ENCODE data around the gene PLEKHA7.
"Not testable (repeated sequence)": the region's sequence is repeated elsewhere in the genome, so short reads cannot be mapped to it uniquely, and the experiment has no call there.

The PLEKHA7 gene

DNA sequence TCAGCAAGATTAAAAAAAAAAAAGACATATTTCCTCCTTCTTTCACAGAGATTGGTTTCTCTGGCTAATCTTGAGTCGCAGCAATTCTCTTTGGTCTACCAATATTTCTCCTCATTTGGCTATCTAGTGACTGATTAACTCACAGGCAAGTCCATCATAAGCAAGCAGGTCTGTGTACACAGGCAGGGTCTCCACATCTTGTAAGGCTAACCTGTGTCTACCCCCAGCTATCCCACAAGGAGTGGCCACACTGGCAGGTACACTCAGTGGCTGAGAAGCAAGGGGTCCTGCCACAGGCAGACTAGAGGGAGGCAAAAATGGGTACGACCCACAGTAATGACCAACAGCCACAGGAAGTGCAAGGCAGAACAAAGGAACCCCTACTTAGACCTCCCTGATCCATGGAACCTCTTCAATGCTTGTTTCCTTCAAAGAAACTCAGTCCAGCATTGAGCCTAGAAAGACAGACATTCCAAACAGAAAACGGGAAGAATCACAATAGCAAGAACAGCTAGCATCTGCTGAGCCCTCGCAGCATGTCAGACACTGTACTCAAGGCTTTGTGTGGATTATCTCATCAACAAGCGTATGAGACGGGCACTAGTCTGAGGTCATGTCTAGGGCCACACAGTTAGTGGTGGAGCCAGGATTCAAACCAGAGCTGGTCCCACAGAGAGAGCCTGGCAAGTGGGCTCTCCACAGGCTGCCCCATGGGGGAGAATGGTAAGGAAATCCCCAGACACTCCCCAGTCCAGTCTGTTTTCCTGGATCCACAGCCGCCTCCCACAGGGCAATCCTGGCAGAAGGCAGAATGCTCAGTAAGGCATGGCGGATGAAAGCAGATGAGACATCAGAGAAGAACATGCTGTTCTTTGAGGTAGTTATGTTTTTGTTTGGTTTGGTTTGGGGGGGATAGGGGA lies 34.3 kb downstream of the PLEKHA7 start:
- peak; percentile 35 for DNase-seq (ENCODE audit: low read depth, low spot score)

DNA sequence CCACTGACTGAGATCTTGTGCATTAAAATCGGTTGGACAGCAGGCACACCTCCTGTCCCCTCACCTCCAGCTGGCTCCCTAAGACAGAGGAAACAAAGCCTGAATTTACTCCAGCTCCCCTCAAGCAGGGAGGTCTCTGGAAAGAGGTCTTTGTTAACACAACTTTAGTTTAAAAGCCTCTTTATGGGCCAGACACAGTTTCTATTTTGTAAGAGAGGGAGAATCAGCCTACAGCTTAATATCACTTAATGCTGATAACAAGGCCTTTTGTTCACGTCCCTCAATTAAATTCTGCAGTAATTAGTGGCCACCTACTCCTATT lies 36.3 kb downstream of the PLEKHA7 start:
- DNase-seq (ENCODE audit: low read depth, low spot score): no peak

DNA sequence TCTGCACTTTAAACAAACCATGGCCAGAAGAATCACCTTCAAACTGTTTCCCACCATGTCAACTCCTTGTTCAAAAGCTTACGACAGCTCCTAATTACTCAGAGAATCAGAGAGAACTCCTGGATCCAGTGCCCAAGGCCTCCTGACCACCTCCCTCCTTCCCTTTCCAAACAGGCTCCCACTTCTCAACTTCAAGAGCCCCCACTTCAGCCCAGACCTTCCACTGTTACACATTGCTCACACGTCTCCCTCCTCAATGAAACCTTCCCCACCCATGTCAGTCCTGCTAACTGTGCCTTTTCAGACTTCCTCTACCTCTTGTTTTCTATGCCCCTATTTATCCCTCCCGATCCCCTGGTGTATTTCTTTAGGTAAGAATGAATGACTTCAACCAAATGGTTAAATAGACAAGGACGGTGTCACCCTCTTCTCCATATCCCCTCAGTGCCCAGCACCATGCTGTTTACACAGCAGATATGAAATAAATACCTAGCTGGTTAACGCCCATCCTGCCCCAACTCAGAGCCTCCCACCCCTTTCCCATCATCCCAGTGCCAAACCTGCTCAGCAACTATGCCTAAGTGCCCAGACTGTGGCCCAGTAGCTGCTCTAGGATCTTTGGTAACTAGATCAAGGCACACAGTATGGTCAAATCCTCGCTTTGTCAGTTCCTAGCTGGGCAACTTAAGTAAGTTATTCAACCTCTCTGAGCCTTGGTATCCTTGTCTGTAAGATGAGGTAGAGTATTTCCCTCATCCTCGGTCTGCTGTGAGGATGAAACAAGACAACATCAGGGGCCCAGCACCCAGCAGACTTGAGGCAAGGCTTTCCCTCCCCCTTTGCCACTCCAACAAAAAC lies 36.8 kb downstream of the PLEKHA7 start:
- no peak for DNase-seq (ENCODE audit: low read depth, low spot score)

DNA sequence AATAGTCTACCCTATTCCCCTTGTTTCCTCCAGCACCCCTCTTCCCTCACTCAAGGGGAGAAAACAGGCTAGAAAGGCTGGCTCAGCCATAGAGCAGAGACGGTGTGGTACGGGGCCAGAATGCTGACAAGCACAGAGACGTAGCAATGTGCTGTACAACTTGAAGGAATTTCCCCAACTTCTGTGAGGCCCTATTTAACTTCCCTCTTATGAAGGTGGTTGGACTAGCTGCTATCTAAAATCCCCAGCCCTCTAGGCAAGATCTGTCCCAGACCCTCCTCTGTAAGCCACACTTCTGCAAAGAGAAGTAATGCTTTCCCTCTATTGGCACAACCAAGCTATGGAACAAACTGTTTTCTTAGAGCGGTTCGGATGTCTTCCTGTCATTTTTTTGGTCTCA lies 37.8 kb downstream of the PLEKHA7 start:
- no peak for DNase-seq (ENCODE audit: low read depth, low spot score)

DNA sequence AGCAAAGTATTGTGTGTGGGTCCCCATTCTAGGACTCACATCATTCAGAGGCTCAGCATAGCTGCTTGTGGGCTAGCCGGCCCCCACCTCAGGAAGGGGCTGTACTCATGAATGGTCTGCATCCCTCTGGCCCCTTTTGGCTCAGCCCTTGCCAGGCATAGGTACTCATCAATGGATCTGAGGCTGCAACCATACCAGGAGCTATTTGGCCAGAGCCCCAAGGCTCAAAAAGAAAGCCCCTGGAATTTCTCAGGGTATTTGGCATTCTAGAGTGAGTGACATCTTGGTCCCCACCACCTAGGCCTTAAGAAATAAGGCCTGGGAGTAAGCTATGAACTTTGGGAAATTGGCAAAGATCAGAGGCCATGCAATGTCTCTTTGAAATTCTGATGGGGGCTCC lies 38.3 kb downstream of the PLEKHA7 start:
- DNase-seq (ENCODE audit: low read depth, low spot score): no peak

DNA sequence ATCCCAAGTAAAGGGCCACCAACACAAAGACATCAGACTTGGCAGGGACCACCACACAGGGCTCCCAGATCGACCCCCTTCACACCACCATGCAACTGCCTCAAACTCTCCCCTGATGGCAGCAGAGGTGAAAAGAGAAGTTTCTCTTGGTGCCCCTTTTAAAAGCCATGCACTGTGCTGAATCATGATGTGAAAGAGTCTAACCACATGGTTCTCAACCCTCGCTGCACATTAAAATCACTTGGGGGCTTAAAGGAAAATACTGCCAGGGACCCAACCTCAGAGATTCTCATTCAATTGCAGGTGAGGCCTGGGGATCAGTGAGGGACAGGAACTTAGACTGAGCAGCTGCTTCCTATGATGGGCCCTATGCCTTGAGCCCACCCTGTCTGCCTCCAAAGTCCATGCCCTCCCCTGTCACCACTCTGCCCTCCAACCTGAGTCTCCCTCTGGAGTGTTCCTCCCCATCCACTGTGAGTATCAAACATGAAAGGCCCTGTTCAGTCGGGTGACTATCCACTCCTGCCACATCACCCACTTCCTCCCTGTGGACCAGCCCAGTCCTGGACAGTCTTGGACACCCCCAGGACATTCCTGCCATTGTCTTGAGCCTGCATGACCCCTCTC lies 40.8 kb downstream of the PLEKHA7 start:
- DNase-seq (ENCODE audit: low read depth, low spot score): no peak

DNA sequence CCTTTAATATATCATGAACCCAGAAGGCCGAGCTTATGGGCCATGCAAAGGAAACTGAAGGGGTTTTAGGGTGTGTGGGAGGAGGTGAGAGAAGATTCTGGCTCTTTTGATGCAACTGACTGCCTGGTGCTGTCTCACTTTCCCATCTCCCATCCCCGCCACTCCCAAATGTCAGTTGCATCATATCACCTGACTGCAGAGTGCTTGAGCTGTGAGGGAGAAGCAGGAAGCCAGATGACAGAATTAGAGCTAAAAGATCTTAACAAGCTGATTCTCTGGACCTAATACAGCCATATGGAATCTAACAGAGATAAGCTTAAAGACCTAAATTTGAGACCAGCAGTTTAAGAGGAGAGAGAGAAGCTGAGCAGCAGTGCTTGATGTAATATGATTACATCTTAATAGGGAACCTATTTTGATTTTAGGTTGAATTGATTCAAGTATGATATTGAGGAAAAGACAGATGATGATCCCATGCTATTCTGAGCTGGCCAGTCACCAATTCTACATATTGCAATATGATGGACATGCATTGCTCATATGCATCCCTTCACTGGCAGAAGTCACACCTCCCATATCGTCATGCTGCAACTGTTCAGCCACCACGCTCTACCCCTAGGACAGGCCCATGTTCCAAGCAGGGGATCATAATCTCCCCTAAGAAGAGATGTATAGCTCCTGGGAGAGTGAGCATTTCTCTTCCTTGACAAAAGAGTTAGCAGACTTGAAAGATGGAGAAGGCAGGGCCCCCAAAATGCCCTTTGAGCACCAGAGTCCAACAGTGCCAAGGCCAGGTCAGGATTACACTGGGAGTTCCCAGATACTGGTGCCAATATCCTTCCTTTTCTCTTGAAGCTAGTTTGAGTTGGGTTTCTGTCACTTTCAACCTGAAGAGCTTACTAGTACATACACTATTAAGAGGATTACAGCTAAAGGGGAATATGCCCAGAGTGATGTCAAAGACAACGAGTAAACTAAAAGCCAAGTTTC lies 44.9 kb downstream of the PLEKHA7 start:
- DNase-seq (ENCODE audit: low read depth, low spot score): no peak

DNA sequence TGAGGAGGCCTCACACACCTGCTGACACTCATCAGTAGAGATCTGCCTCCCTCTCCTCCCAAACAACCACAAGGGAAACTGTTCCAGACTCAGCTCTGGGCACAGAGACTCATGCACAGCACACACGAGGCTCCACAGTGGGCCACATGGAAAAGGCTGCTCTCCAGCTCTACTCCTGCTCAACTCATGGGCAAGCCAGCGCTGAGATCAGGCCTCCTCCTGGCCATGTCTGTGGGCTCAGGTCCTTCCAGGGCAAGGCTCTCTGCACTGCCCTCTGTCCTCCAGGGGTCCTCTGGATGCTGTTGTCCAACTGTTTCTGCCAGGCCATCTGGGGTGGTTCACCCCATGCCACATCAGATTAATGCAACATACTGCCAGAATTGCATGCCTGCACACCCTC lies 46.0 kb downstream of the PLEKHA7 start:
- DNase-seq (ENCODE audit: low read depth, low spot score): no peak

GRCh38 chr11:16966930-16967671 lies 47.1 kb downstream of the PLEKHA7 start:
- no peak for DNase-seq (ENCODE audit: low read depth, low spot score)

- no peak for DNase-seq (ENCODE audit: low read depth, low spot score)
These were observed 49.7 kb downstream of the PLEKHA7 start for GRCh38 chr11:16964501-16964900.

DNA sequence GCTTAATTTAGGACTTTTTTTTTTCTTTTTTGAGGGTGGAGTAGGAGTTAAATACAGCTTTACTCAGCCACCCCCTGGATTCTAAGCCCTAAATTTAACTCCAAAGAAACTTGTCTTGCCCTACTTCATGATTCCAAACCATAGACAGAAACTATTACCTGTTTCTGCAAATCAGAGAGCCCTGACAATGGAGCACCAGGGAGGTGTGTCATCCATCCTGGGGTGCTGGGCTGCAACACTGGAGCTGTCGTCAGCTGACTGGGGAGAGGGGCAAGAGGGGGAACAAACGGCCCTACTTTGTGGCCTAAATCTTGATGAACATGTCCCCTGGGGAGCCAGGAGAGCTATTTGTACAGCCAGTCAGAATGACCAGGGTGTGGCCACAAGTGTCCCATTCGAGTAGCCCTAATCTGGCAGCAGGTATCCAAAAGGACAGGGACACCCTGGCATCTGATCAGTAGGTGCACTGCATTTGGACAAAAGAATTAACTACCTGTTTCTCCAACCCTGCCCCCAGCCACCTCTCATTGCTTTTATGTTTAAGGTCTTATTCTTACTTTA lies 50.8 kb downstream of the PLEKHA7 start:
- no peak for DNase-seq (ENCODE audit: low read depth, low spot score)

- DNase-seq (ENCODE audit: low read depth, low spot score): not testable (repeated sequence)
These were observed 51.6 kb downstream of the PLEKHA7 start for GRCh38 chr11:16962589-16962988.

DNA sequence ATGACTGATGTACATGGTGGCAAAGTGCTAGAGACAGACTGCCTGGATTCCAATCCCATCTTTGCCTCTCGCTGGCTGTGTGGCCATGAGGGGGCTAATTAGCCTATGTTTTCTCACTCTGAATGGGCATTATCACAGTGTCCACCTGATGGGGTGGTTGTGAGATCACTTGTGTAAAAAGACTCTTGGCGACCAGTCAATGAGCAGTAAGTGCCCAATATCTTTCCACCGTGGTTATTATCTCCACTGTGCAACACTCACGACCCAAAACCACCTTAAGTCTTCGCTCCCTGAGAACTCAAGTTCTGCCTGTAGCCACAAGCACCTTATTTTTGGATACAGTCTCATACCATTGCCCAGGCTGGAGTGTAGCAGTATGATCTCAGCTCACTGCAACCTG lies 52.1 kb downstream of the PLEKHA7 start:
- no peak for DNase-seq (ENCODE audit: low read depth, low spot score)

DNA sequence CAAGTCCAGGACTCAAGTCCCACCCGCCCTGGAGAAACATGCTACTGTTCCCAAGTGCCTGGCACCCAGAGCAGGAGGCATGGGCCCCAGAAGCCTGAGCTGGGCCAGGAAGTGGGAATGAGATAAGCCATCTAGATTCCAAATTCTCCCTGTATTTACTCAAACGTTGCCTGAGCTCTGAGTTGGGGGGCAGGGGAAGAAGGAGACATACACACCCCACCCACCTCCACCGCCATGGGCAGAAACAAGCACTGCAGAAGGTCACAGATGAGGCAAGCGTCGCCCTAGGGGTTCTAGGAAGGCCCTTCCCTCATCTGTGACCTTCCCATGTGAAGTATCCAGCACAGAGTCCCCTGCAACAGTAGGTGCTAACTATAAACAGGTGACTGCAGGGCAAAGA lies 54.0 kb downstream of the PLEKHA7 start:
- no peak for DNase-seq (ENCODE audit: low read depth, low spot score)

- DNase-seq (ENCODE audit: low read depth, low spot score): no peak
These were observed 54.6 kb downstream of the PLEKHA7 start for GRCh38 chr11:16959602-16960001.

DNA sequence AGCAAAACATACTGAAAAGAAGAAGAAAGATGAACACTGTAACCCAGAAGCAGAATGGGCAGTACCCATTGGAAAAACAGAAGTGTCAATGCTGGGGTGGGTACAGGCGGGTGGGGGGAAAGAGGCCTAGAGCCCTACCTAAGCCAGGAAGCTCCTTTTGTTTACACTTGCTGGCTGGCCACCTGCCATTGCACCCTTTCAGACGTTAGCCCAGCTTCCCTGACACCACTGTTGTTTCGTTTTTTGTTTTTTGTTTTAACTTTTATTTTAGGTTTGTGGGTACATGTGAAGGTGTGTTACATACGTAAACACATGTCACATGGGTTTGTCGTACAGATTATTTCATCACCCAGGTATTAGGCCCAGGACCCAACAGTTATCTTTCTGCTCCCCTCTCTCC lies 55.4 kb downstream of the PLEKHA7 start:
- DNase-seq (ENCODE audit: low read depth, low spot score): no peak

DNA sequence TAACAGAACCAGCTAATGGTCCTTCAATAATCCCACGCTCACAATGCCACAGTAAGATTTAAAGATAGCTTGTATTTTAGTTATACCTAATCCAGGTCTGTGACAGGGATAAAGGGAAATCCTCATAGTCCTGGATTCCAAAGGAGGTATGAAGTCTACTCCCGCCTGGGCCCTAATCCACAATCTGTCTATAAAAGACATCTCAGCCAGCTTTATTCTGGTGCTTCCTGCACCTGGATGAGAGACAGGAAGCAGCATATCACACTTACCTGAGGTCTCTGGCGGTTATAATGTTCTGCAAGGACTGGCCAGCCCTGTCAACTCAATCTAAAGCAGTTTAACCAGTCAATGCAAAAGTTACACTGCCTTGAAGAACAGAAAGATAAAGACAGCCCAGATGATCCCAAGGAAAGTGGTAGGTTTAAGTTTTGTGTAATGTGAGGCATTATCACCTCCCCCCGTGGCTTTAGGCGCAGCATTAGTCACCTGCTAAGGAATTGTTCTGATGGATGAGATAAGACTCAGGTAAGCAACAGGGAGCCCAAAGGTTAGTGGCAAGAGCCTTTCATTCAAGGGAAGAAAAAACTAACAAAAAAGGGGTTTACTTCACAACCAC lies 57.6 kb downstream of the PLEKHA7 start:
- no peak for DNase-seq (ENCODE audit: low read depth, low spot score)

GRCh38 chr11:16953663-16954062 lies 60.6 kb downstream of the PLEKHA7 start:
- DNase-seq (ENCODE audit: low read depth, low spot score): no peak

- DNase-seq (ENCODE audit: low read depth, low spot score): no peak
These were observed 67.5 kb downstream of the PLEKHA7 start for GRCh38 chr11:16946477-16947282.

Measured in smooth muscle cell of the brain vasculature (primary cell).